SU-DHL-6 (cell line): ENCODE results near the gene GOLGB1.

Experiments used
- CTCF ChIP-seq: fragments of 200-600 bp; sonication (generic); IDR thresholded peaks from one replicate; pipeline ENCODE4 v1.5.1; 2017; ENCODE audit warnings: antibody characterized with exemption, mild to moderate bottlenecking, low read length, moderate library complexity; ENCODE audit not compliant: insufficient read depth, poor library complexity, severe bottlenecking
- EZH2phosphoT487 ChIP-seq: fragments of 200-600 bp; sonication (generic), shearing (Covaris generic); conservative IDR thresholded peaks from 2 replicates; pipeline ENCODE4 v1.6.1; 2018; ENCODE audit warnings: mild to moderate bottlenecking, antibody characterized with exemption, low read length, moderate library complexity, mixed read lengths

- TF ChIP-seq CTCF (no peak), EZH2phosphoT487 (no peak)
Measured at GRCh38 chr3:121757812-121758545, 8.4 kb upstream of the GOLGB1 start.
